TTC549 (cell line): ENCODE data around the gene DAZAP2.
"Not testable (repeated sequence)": the region's sequence is repeated elsewhere in the genome, so short reads cannot be mapped to it uniquely, and the experiment has no call there.

Source experiments
- FAIRE-seq: peaks from 2 replicates; lab custom pipeline; 2012; peaks lifted over from hg19 to GRCh38; lab: Jason Lieb, UNC

The DAZAP2 gene

DNA sequence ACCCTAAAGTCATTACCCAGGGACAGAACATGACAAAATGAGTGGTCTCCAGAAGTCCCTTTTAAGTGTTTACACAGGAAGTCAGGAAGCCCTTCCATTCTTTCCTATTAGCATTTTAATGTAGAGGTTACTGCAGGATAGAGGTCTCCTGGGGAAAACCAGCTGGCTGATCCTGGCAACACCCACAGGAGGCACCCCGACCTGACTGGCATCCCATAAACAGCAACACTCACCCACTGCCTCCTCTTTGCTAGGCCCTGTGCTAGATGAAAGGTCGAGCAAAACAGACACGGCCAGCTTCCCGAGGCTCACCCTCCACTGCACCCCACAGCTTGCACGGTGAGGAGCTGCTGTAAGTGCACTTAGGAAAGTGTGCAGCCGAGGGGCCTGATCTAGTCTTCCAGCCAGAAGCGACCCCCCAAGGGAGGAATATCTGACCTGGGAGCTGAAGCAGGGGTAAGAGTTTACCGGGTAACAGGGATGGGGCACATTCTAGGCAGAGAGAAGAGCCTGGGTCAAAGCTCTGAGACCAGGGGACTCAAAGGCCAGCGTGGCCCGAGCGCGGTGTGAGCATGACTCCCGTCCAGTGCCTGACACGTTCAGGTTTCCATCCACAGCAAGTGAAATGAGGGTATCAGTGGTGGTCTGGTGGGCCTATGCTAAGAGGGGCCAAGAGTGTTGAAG is 9.0 kb downstream of the DAZAP2 start:
- FAIRE-seq: no peak

DNA sequence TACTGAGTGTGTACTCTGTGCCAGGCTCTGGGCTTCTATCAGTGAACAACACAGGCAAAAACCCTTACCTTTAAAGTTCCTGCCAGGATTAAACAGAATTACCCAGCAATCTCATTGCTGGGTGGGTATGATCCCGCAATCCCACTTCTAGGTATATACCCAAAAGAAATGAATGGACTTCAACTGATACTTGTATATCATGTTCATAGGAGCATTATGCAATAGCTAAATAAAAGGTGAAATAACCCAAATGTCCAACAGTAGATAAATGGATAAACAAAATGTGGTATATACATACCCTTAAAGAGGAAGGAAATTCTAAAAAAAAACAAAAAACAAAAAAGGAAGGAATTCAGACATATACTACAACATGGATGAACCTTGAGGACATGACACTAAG is 14.7 kb downstream of the DAZAP2 start:
- no peak for FAIRE-seq

DNA sequence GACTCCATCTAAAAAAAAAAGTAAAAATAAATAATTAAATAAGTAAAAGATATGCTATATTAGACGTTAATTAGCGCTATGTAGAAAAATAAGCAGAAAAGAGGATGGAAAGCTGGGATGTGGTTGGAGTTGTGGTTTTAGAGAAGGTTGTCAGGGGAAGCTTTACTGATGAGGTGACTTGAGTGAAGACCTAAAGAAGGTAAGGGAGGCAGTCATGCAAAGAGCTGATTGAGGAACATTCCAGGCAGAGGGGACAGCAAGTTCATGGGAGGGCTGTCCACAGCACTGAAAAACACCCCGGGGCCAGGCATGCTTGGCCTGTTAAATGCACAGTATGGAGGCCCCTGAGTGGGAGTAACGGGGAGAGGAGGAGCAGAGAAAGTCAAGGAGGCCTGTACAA is 15.9 kb downstream of the DAZAP2 start:
- FAIRE-seq: no peak

DNA sequence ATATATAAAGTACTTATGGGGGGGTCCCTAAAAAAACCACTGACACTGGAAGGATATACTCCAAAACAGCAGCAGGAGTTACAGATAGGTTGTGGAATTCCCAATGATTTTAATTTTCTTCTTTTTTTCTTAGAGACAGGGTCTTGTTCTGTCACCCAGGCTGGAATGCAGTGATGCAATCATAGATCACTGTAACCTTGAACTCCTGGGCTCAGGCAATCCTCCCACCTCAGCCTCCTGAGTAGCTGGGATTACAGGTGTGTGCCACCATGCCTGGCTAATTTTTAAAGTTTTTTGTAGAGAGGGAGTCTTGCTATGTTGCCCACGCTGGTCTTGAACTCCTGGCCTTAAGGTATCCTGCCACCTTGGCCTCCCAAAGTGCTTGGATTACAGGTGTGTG is 21.0 kb downstream of the DAZAP2 start:
- FAIRE-seq: not testable (repeated sequence)

DNA sequence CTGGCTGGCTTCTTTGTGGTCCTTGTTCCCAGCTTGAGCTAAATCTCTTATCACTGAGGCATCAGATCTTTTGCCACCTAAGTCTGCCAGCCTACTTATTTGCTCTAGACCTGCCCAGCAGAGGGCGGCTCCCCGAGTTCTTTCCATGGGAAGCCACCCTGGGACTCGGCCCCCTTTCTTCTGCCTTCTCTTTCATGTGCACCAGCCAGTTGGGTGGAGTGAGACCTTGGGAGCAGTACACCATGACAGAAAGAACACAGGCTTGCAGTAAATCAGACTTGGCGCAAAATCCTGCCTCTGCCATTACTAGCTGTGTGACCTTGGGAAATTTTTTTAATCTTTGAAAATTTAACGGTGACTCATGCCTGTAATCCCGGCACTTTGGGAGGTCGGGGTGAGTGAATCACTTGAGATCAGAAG is 24.1 kb downstream of the DAZAP2 start:
- FAIRE-seq: no peak

DNA sequence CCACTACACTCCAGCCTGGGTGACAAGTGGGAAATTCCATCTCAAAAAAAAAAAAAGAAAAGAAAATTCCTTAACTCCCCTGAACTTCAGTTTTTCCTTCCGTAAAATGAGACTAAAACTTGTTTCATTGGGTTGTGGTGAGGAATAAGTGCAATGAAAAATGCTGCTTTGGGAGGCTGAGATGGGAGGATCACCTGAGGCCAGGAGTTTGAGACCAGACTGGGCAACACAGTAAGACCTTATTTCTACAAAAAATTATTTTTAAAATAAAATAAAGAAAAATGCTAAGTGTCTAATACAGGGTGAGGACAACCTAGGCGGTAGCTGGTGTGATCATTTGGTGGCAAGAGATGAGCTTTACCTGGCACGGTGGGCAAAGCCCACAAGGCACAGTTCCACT is 24.7 kb downstream of the DAZAP2 start:
- no peak for FAIRE-seq

DNA sequence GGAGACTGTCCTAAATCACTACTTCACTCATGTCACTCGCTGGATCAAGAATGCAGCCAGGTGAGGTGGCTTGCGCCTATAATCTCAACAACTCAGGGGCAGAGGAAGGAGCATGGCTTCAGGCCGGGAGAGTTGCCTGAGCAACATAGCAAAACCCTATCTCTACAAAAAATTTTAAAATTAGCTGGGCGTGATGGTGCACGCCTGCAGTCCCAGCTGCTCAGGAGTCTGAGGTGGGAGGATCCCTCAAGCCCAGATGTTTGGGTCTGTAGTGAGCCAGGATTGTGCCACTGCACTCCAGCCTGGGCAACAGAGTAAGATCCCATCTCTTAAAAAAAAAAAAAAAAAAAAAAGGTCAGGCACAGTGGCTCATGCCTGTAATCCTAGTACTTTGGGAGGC is 25.7 kb downstream of the DAZAP2 start:
- no peak for FAIRE-seq

DNA sequence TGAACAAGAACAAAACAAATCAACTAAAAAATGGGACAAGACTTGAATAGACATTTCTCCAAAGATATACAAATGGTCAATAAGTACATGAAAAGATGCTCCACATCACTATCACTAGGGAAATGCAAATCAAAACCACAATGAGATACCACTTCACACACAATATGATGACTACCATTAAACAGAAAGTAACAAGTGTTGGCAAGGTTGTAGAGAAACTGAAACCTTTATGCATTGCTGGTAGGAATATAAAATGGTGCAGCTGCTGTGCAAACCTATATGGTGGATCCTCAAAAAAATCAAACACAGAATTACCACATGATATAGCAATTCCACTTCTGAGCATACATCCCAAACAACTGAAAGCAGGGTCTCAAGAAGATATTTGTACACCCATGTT is 26.4 kb downstream of the DAZAP2 start:
- no peak for FAIRE-seq

DNA sequence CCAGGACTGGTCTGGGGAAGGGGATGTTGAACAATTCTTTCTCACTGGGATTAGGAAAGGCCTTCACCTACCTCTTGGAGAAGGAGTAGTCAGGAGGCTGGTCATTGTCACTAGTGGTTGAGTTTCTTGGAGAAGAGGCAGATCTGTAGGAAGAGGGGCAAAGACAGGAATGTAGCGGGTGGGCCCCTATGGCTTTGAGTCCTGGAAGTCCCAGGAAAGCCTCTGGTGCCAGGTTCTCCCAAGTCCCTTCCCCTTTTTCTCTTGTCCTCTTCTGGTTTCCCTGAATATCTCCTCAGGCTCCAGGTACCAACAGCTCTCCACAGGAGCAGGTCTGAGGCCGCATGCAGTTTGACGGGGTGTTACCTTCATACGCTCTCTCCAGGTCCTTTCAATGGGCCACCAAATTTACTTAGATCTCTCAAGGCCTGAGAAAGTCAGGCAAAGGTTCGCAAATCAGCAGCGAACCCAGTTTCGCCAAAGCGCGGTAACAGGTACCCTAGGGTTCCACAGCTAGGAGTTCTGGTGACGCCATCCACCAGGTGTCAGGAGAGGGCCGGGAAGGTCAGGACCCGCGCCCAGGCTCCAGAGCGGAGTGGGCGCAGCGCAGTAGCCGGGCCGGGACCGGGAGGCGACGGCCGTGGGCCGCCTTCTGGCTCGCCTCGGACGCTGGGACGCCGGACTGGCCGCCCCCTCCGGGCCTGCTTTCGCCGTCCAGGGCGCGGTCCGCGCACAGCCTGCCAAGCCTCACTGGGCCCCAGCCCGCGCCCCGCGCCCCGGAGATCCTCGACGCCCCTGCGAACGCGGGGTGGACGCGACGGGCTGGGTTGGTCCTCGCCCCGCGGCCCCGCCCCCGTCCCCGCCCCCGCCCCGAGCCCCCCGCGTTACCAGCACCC is 30.8 kb downstream of the DAZAP2 start:
- FAIRE-seq: no peak

DNA sequence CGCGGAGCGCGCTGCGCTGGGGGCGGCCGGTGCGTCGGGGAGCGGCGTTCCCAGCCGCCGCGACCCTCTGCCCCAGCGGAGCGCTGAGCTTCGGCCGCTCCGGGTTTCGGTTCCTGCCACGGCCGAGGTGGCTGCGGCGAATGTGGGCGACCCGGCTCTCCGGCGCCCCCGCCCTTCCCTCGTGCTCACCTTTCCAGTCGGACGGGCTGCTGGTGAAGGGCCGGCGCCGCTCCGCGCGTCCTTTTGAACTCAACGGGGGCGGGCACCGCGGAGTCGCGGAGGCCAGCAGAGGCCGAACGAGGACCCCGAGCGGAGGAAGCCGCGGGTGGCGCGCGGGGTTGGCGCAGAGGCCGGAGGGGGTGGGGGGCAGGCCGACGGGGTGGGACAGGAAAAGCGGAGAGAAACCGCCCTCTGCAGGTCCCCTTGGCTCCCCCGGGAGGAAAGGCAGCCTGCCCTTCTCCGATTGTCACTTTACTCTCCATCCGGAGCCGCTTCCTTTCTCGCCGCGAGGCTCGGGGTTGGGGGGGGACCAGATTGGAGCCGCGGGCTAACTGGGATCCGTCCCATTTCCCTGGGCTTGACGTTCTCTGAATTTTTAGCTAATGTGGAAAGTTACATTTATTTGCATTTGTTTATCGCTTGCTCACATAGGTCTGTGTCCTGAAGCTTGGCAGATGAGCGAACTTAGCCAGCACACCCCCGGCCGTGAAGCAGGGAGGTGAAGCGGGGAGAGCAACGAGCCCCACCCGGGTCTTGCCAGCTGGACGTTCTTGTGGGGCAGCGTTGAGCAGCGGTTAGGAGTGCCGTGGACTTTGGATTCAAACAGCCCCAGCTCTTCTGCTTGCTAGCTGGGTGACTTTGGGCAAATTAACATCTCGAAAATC is 31.7 kb downstream of the DAZAP2 start, which contains the start of gene SMAGP:
TSS of gene SMAGP (minus strand) at position 349 of the 884 bp plus-strand sequence. CDS start 1,137 bp downstream, outside the sequence.
- no peak for FAIRE-seq

DNA sequence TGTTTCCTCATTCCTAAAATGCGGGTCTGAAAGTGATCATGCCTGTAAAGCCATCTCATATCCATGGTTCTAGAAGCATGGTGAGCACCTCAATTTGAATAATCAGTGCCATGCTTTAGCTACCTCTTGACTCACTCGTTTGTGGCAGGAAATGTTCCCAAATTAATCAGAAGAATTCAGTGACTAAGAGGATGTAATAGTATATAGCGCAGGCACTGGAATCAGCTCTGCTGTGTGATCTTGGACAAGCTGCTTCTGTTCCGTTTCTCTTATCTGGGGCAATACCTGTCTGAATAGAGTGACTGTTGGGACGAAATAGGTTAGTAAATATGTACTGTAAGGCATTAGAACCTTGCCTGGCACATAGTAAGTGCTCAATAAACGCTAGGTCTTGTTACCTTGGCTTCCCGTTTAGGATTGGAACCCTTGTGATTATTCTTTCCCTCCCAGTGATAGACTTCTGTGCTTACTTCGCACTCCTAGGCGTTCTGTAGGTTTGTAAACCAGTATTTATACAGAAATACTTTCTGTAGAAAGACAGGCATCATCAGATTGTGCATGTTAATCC is 32.4 kb downstream of the DAZAP2 start:
- no peak for FAIRE-seq

DNA sequence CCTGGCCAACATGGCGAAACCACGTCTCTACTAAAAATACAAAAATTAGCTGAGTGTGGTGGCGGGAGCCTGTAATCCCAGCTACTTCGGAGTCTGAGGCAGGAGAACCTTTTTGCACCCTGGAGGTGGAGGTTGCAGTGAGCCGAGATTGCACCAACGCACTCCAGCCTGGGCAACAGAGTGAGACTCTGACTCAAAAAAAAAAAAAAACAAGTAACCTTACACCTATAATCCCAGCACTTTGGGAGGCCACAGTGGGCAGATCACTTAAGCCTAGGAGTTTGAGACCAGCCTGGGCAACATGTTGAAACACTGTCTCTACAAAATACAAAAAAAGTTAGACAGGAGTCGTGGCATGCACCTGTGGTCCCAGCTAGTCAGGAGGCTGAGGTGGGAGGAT is 34.2 kb downstream of the DAZAP2 start:
- FAIRE-seq: not testable (repeated sequence)

DNA sequence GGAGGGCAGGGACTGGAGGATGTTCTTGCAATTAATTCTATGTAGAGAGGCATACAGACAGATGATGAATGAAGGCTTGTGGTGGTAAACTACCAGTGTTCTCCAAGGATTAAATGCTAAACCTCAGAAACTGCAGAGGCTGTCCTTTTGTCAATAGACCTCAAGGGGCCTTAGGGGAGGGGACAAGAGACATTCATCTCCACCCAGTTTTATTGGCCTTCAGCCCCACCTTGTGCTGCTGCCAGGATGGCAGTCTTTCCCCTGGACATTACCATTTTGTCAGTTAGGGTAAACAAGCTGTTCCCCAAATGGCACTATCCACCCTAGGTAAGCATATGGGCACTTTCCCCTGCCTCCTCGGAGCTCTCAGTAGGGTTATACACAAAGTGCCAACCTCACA is 36.5 kb downstream of the DAZAP2 start:
- no peak for FAIRE-seq

DNA sequence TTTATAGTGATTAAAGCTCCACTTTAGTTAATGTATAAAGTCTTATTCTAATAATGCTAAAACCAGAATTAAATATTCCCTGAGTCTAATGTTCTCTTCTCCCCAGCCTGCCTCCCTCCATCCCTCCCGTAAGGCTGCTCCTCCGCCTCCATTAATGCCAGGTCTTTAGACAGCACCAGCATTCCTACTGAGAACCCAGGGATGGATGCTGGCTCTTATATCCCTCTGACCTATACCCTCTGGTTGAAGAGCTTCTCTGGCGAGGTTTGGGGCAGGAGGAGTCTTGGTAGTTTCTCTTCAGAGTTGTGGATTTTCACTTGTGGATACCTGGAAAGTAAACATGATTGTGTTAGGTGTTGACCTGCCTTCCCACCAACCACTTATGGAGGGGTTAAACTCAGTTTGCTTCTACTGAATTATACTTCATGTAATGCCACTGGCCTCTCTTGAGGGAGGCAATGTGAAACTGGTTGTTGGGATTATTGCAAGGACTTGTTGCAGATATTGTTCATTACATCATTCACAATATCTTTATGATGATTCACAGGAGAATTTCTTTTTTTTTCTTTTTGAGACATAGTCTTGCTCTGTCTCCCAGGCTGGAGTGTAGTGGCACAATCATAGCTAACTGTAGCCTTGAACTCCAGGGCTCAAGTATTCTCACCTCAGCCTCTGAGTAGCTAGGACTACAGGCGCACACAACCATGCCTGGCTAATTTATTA is 42.7 kb downstream of the DAZAP2 start:
- FAIRE-seq: no peak

DNA sequence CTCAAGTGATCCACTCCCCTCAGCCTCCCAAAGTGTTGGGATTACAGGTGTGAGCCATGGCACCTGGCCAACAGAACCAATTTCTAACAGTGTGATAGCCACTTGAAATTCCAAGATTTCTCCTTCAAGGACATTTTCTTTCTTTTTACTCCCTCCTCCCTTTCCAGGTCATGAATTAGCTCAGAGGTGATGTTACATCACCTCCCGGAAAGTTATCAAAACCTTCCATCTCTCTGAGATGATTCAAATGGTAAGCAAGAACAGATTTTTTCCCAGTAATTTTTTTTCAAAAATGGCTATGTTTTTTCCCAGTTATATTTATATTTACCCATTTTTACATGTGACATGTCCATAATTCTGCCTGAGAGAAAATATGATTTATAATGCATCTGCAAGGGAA is 47.2 kb downstream of the DAZAP2 start:
- FAIRE-seq: no peak

DNA sequence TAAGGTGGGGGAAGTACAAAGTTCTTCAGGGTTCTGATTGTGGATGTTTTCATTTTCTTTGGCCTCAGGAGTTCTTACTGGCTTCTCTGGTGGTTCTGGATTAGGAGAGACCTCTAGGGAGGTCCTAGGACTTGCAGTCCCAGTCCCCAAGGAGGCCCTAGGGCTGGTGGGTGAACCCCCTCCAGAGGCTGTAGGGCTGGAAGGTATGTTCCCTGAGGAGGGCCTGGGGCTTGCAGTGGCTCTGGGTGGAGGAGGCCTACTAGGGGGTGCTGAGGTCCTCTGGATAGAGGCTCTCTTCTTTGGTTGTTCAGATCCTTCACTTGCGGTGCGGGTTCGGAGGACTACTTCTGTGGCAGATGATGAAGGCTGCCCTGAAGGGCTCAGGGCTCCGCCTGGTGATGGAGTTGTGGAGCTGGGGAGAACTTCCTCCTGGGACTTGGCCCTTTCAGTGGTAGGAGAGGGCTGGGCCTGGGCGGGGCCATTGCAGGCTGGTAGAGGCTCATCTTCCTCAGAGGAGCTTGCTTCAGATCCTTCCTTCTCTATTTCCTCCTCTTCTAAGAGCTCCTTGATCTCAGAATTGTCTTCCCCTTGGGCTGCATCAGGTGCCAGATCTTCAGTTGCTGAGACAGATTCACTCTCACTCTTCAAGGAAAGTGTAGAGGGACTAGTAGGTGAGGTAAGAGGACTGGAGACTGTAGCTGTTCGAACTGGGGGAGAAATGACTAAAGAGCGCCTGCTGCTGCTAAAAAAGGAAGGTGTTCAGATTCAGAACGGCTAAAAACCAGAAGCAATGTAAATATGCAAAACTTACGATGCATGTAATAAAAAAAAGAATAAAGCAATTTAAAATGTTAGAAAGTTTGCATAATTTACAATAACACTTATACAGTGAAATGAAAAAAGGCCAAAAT is 53.2 kb downstream of the DAZAP2 start:
- not testable (repeated sequence) for FAIRE-seq
